H1 (cell line): ENCODE measurements around the gene SYP. TPM values are rescaled to one million over a fixed set of nuclear protein-coding genes. Genes with fewer than 3 reads are reported as not detected.

Experiments
- CTCF ChIA-PET: fragments of 300-600 bp; sonication (Branson Sonifier 250); formaldehyde crosslinking; loops from one replicate; lab custom pipeline; 2021; ENCODE audit not compliant: partially characterized antibody; lab: Charles Lee
- POLR2A ChIA-PET: fragments of 300-600 bp; sonication (Branson Sonifier 250); formaldehyde crosslinking; loops from one replicate; lab custom pipeline; 2021; ENCODE audit warnings: inconsistent platforms; ENCODE audit not compliant: partially characterized antibody; lab: Charles Lee
- DNase-seq, 2 experiments: peaks; one replicate each; pipeline versions ENCODE4 v3.0.0 to v3.0.0-alpha.2; 2010 to 2022; ENCODE audit warnings: low spot score in 2 of 2, low read depth in 1 of 2, mixed read lengths in 1 of 2
- FAIRE-seq: peaks from 2 replicates; lab custom pipeline; 2011; peaks lifted over from hg19 to GRCh38; lab: Jason Lieb, UNC
- H2AFZ ChIP-seq: 2 replicates; pipeline ENCODE4 v1.8.1; 2012; ENCODE audit warnings: low read length, inconsistent platforms
- H2AK5ac ChIP-seq: 2 replicates; pipeline ENCODE4 v1.6.1; 2013; ENCODE audit warnings: low read depth, low read length
- H2BK120ac ChIP-seq: replicated peaks from 2 replicates; pipeline ENCODE3; 2013; ENCODE audit warnings: low read depth, low read length, inconsistent platforms
- H2BK12ac ChIP-seq: 2 replicates; pipeline ENCODE4 v1.6.1; 2013; ENCODE audit warnings: low read depth, low read length
- H2BK15ac ChIP-seq: 2 replicates; pipeline ENCODE4 v1.6.1; 2013; ENCODE audit warnings: low read length
- H2BK20ac ChIP-seq: 2 replicates; pipeline ENCODE4 v1.6.1; 2013; ENCODE audit warnings: low read length
- H2BK5ac ChIP-seq: 2 replicates; pipeline ENCODE4 v1.6.1; 2013; ENCODE audit warnings: low read depth, low read length
- H3K14ac ChIP-seq: 2 replicates; pipeline ENCODE4 v1.6.1; 2013; ENCODE audit warnings: inconsistent platforms; ENCODE audit not compliant: insufficient read length
- H3K18ac ChIP-seq: 2 replicates; pipeline ENCODE4 v1.6.1; 2013; ENCODE audit warnings: low read length; ENCODE audit errors: extremely low read depth
- H3K23ac ChIP-seq: 2 replicates; pipeline ENCODE4 v1.6.1; 2013; ENCODE audit warnings: inconsistent platforms; ENCODE audit not compliant: insufficient read length
- H3K23me2 ChIP-seq: 2 replicates; pipeline ENCODE4 v1.6.1; 2013; ENCODE audit warnings: low read depth, low read length
- H3K27ac ChIP-seq: 2 replicates; pipeline ENCODE4 v1.6.1; 2011; ENCODE audit warnings: low read depth, low read length, inconsistent platforms
- H3K27me3 ChIP-seq, 4 experiments: replicated peaks in 1 of 4; 1 replicate in 1 of 4; 2 replicates in 3 of 4; pipeline versions ENCODE4 v1.6.1 to v1.8.1; 2011 to 2013; ENCODE audit warnings: low read length in 3 of 4, mild to moderate bottlenecking in 3 of 4, inconsistent platforms in 2 of 4, mixed read lengths in 2 of 4, moderate library complexity in 1 of 4; ENCODE audit not compliant: control insufficient read depth in 3 of 4, insufficient read depth in 3 of 4; ENCODE audit errors: extremely low read depth in 1 of 4
- H3K36me3 ChIP-seq, 4 experiments: 2 replicates each; pipeline versions ENCODE4 v1.6.1 to v1.8.1; 2011 to 2013; ENCODE audit warnings: mild to moderate bottlenecking in 4 of 4, low read length in 3 of 4, moderate library complexity in 2 of 4, control low read depth in 1 of 4, inconsistent platforms in 1 of 4; ENCODE audit not compliant: insufficient read depth in 4 of 4, control insufficient read depth in 2 of 4
- H3K4ac ChIP-seq: replicated peaks from 2 replicates; pipeline ENCODE3; 2013; ENCODE audit warnings: low read length, low read depth, mixed read lengths, inconsistent platforms; ENCODE audit not compliant: insufficient read length
- H3K4me1 ChIP-seq, 4 experiments: replicated peaks in 1 of 4; 1 replicate in 1 of 4; 2 replicates in 3 of 4; pipeline versions ENCODE4 v1.6.1 to v1.8.1; 2011 to 2013; ENCODE audit warnings: low read length in 3 of 4, inconsistent platforms in 2 of 4, mixed read lengths in 1 of 4; ENCODE audit not compliant: insufficient read depth in 4 of 4, control insufficient read depth in 3 of 4
- H3K4me2 ChIP-seq, 2 experiments: 2 replicates each; pipeline versions ENCODE4 v1.6.1 to v1.8.1; 2011 to 2013; ENCODE audit warnings: low read depth in 2 of 2, low read length in 2 of 2, control low read depth in 1 of 2, inconsistent platforms in 1 of 2, mild to moderate bottlenecking in 1 of 2; ENCODE audit not compliant: insufficient read depth in 1 of 2
- H3K4me3 ChIP-seq, 4 experiments: fragments of 200-600, 300-600 bp in 1 of 4; sonication (generic), shearing (Covaris generic), sonication (Bioruptor Twin) in 1 of 4; 2 replicates each; pipeline versions ENCODE4 v1.5.1 to v1.8.1; 2011 to 2016; ENCODE audit warnings: low read length in 4 of 4, low read depth in 3 of 4, control low read depth in 2 of 4, inconsistent platforms in 2 of 4, mild to moderate bottlenecking in 2 of 4, mixed read lengths in 1 of 4, moderate library complexity in 1 of 4; ENCODE audit not compliant: insufficient read depth in 2 of 4; ENCODE audit errors: extremely low read depth in 1 of 4
- H3K56ac ChIP-seq: replicated peaks from 2 replicates; pipeline ENCODE3; 2013; ENCODE audit warnings: low read depth, mild to moderate bottlenecking, mixed read lengths, low read length, inconsistent platforms; ENCODE audit not compliant: insufficient read length
- H3K79me1 ChIP-seq: 2 replicates; pipeline ENCODE4 v1.6.1; 2013; ENCODE audit warnings: low read depth, low read length, control low read depth
- H3K79me2 ChIP-seq, 2 experiments: 2 replicates each; pipeline versions ENCODE4 v1.6.1 to v1.8.1; 2012 to 2013; ENCODE audit warnings: low read length in 2 of 2, mild to moderate bottlenecking in 2 of 2, inconsistent platforms in 1 of 2; ENCODE audit not compliant: insufficient read depth in 2 of 2, control insufficient read depth in 1 of 2
- H3K9ac ChIP-seq, 4 experiments: replicated peaks in 1 of 4; 1 replicate in 1 of 4; 2 replicates in 3 of 4; pipeline versions ENCODE4 v1.6.1 to v1.8.1; 2011 to 2013; ENCODE audit warnings: low read depth in 3 of 4, low read length in 3 of 4, control low read depth in 2 of 4, mild to moderate bottlenecking in 2 of 4, moderate library complexity in 2 of 4, inconsistent platforms in 1 of 4; ENCODE audit errors: extremely low read depth in 1 of 4
- H3K9me3 ChIP-seq, 2 experiments: 2 replicates each; pipeline versions ENCODE4 v1.6.1 to v1.8.1; 2012 to 2013; ENCODE audit warnings: mild to moderate bottlenecking in 2 of 2, moderate library complexity in 2 of 2, control low read depth in 1 of 2, inconsistent platforms in 1 of 2, low read depth in 1 of 2, low read length in 1 of 2, mixed read lengths in 1 of 2; ENCODE audit not compliant: insufficient read depth in 2 of 2
- H4K20me1 ChIP-seq, 2 experiments: replicated peaks in 1 of 2; 2 replicates each; pipeline versions ENCODE3 to v1.8.1; 2011 to 2013; ENCODE audit warnings: inconsistent platforms in 2 of 2, low read length in 2 of 2, mild to moderate bottlenecking in 1 of 2; ENCODE audit not compliant: insufficient read depth in 2 of 2, control insufficient read depth in 1 of 2
- H4K5ac ChIP-seq: 2 replicates; pipeline ENCODE4 v1.6.1; 2013; ENCODE audit warnings: low read length, low read depth, mixed read lengths, inconsistent platforms; ENCODE audit not compliant: insufficient read length
- H4K8ac ChIP-seq: 2 replicates; pipeline ENCODE4 v1.8.0; 2013; ENCODE audit warnings: mild to moderate bottlenecking, moderate library complexity, low read length, inconsistent platforms; ENCODE audit not compliant: insufficient read depth; ENCODE audit errors: extremely low read depth
- H4K91ac ChIP-seq: replicated peaks from 2 replicates; pipeline ENCODE3; 2013; ENCODE audit warnings: low read length, mixed read lengths, inconsistent platforms; ENCODE audit not compliant: insufficient read length
- BRCA1 ChIP-seq: IDR thresholded peaks from 2 replicates; pipeline ENCODE4 v1.6.1; 2012; ENCODE audit warnings: low read depth, low read length, improper control_type of control experiment
- CREB1 ChIP-seq: IDR thresholded peaks from 2 replicates; pipeline ENCODE4 v1.6.1; 2012; ENCODE audit warnings: inconsistent platforms
- CTCF ChIP-seq, 3 experiments: IDR thresholded peaks; 1 replicate in 2 of 3; 2 replicates in 1 of 3; pipeline versions ENCODE4 v1.5.1 to v1.6.1; 2011; ENCODE audit warnings: low read length in 3 of 3, mild to moderate bottlenecking in 3 of 3, inconsistent platforms in 2 of 3, low read depth in 1 of 3, moderate library complexity in 1 of 3; ENCODE audit not compliant: insufficient read depth in 1 of 3; ENCODE audit errors: control extremely low read depth in 1 of 3
- KDM5A ChIP-seq: fragments of 200-600 bp; IDR thresholded peaks from 2 replicates; pipeline ENCODE4 v1.7.1; 2012; ENCODE audit warnings: mild to moderate bottlenecking, low read length, inconsistent platforms, mixed read lengths
- PHF8 ChIP-seq: fragments of 200-600 bp; sonication (generic); conservative IDR thresholded peaks from 2 replicates; pipeline ENCODE4 v1.7.1; 2012; ENCODE audit warnings: low read depth, mild to moderate bottlenecking, inconsistent platforms, low read length, moderate library complexity
- WGBS, 2 experiments: shearing (Covaris generic) in 1 of 2; methylation state at CpG; one replicate each; pipeline versions ENCODE4 v1.1.6 to v1.1.7; 2013 to 2015; ENCODE audit warnings: low lambda C conversion rate in 2 of 2, mixed read lengths in 2 of 2, inconsistent platforms in 1 of 2, low coverage in 1 of 2, missing lambda C conversion rate in 1 of 2; ENCODE audit not compliant: insufficient replicate concordance in 2 of 2, insufficient coverage in 1 of 2, insufficient read length in 1 of 2; ENCODE audit errors: extremely low coverage in 1 of 2, missing lambda C conversion rate in 1 of 2; 5-methylcytosine and 5-hydroxymethylcytosine counted together
- polyA plus RNA-seq, 7 experiments: library from polyadenylated mRNA; depleted of rRNA in 3 of 7; stranded (reverse) in 5 of 7; unstranded in 2 of 7; fragments of >200 nt in 5 of 7; fragments of 200-250 nt in 2 of 7; gene quantifications; 1 replicate in 5 of 7; 2 replicates in 1 of 7; 4 replicates in 1 of 7; pipeline versions ENCODE4 v1.2.1 to v1.2.3, GENCODE V29; 2011 to 2013; ENCODE audit warnings: missing spikeins in 2 of 7, mixed read lengths in 2 of 7
- total RNA-seq: library from RNA; stranded (reverse); fragmentation: NEBNext Ultra II Directional; extraction: Animal tissue kit (Norgen Biotek cat#: 25700); gene quantifications from 2 replicates; pipeline ENCODE4 v1.2.1, GENCODE V29; 2021

Gene SYP
- total and polyA plus RNA-seq, 2 of the 8 experiments (the other 6 are each of a cell fraction or from before 2014, with no cell fraction given) = 4.3 to 10.8 TPM

DNA sequence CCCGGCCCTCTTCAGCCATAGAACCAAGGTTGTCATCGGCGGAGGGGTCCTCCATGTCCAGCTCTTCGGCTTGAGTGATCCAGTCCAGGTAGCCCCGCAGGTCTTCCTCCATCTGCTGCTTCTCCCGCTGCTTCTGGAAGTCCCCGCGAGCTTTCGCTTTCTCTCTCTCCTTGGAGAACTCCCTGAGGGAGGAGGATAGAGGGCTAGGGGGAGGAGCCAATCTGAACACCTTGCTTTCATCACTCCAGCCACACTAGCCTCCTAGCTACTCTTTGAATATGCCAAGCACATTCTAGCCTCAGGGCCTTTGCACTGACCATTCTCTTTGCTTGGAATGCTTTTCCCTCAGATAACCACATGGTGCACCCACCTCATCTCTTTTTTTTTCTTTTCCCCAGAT is 27.0 kb upstream of the SYP start:
- Histone ChIP-seq H3K79me2 (no peaks in the 10 kb centered on the region), H2BK120ac (no peak overlapping the region), H4K5ac (no peak overlapping the region), H3K4ac (no peak overlapping the region), H3K36me3 (no peaks in the 10 kb centered on the region), H3K9me3 (no peaks in the 10 kb centered on the region), H2BK12ac (no peak overlapping the region), H2BK15ac (no peak overlapping the region), H4K91ac (no peak overlapping the region), H4K8ac (no peak overlapping the region), H3K4me1 (peaks cover 0 to 7% (median 3%) of the 10 kb centered on the region in 4 experiments; a peak in 2 of 7 replicates), H3K9ac (no peak overlapping the region), H2AFZ (no peak overlapping the region), H3K23ac (no peak overlapping the region), H3K27ac (no peak overlapping the region), H3K79me1 (no peaks in the 10 kb centered on the region), H3K27me3 (no peaks in the 10 kb centered on the region), H4K20me1 (no peaks in the 10 kb centered on the region), H3K56ac (no peak overlapping the region), H3K18ac (no peak overlapping the region), H3K4me3 (no peak overlapping the region), H3K14ac (no peak overlapping the region), H3K4me2 (no peak overlapping the region), H2AK5ac (no peak overlapping the region), H2BK5ac (no peak overlapping the region), H2BK20ac (no peak overlapping the region), H3K23me2 (peaks cover 11% of the 10 kb centered on the region; the same call in 1 of the 2 replicates)
- WGBS, 2 experiments = 83% methylated on average over 4 of the region's 9 CpGs; no CpG with 5 or more reads in 1 of the 2 experiments
- ChIA-PET POLR2A (no interaction called here), CTCF (interaction anchor here (0.9 kb wide), 2 partner anchors 9 to 17 kb away, joined by 3 read pairs; no protein-coding TSS in a partner anchor)
- no peak for FAIRE-seq
- no peak for TF ChIP-seq CTCF (IDR thresholded peaks at IDR 0.05; ENCODE audit: control extremely low read depth in 1 of 3, insufficient read depth in 1 of 3, low read depth in 1 of 3, low read length in 3 of 3)
- no peak for TF ChIP-seq PHF8
- no peak for TF ChIP-seq KDM5A
- TF ChIP-seq CREB1 = no peak
- no peak for TF ChIP-seq BRCA1
- no peak for DNase-seq
